T-helper 1 cell (primary cell): ENCODE data around the gene MSI2.
A peak's percentile ranks its signal among the peaks of the same experiment; 100 is the strongest.

ENCODE experiments used
- DNase-seq, 5 donors: peaks; one replicate each; pipeline ENCODE4 v3.0.0-alpha.2; 2012 to 2020

Gene MSI2

DNA sequence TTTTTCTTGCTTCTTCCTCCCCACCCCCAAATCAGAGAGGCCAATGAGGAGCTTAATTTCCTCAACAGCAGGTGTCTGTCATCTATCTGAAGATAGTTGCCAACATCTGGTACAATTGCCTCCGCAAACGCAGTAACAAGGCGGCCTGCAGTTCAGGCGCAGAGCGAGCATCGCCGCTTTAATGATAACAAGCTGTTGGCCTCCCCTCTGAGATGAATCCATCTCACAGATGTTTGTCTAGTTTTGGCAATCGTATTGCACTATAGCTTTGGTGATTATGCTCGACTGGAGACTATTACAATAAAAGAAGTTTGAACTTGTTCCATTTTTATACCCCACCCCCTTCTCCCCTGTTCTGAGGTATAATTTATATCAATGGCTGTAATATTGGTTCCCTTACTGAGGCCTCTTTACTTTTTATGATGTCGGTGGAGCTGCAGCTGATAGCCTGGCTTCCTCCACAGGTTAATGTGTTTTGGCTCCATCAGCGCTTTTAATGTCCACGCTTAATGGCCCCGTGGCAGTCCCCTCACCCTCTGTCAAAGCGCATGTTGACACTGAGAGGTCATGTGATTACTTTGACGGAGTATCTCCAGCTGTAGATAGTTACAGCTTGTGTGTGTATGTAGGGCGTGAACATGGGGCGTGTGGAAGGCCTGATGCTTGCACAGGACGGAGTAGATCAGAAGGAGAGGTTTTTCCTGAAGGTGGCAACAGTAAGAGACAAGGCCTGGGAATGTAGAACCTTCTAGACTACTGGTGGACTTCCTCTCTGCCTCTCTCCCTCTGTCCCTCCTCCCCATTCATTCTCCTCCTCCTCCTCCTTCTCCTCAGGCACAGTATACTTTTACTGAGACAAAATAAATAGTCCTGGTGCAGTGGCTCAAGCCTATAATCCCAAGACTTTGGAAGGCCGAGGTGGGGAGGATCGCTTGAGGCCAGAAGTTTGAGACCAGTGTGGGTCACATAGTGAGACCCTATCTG lies 164.7 kb downstream of the MSI2 start:
- DNase-seq = no peak

- peak in 1 of 5 donors; percentile 15 for DNase-seq
Observed at GRCh38 chr17:57422574-57423164, 166.3 kb downstream of the MSI2 start.

DNA sequence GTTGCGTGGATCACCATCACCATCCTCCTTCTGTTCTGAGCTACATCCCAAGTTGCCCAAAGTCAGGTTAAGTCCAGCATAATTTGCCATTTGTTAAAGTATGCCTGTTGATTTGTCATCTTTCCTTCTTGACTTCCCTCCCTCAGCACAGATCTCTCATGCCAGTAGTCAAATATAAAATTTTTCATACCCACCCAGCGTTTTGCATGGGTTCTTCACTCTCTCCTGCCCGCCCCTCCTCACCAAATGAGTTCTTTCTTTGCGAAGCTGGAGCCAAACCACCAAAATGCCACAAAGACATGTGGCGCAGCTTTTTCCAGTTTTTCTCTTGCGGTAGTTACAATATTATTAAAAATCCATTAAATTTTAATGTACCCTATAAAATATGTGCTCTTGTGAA lies 167.2 kb downstream of the MSI2 start:
- DNase-seq = no peak

DNA sequence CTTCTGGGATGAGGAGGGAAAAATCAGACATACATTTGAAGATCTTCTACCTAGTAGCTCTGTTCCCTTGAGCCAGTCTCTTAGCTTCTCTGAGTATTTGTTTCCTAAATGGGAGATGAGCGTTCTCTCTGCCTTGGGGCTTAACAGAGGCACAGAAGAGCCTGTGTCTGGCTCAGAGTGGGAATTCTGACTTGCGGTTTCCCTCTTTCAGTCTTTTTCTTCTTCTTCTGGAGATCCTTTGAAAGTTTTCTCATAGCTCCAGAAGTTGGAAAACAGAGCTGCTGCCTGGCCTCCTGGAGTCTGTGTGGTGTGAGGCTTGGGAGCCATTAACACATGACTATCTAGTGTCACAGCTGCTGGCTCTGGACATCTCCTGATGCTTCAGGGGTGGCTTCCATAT lies 167.9 kb downstream of the MSI2 start:
- DNase-seq = no peak

DNA sequence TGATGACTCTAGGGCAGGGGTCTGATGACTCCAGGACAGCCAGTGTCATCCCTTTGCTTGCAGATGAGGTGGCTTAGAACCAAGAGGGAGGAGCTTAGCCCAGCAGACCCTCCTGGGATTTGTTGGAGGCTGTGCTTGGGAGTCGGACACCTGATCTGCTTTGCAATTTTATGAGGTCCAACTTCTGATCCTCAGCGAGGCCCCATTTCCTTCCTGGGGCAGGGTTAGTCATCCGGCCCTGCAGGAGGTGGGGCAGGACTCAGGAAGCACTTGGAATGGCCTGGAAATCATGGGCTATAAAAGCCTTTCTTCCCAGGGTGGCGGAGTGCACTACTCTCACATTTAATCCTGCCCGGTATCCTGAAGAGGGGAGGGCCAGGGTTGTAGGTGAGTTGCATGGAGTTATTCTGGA lies 168.5 kb downstream of the MSI2 start:
- DNase-seq = no peak

DNA sequence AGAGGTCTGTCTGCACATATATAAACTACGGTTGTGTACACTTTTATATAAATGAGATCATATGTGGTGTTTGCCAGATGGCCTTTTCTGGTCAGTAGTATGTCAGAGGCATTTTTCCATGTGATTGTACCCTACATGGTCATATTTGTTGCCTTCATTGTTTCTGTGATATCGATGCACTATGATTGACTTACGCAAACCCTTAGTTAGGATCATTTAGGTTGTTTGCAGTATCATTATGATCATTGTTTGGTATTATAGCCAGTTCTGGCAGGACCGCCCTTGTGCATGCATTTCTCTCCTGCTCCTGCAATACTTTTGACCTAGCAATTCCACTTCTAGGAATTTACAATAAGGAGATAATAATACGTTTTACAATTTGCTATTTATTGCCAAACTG lies 169.1 kb downstream of the MSI2 start:
- no peak for DNase-seq

DNA sequence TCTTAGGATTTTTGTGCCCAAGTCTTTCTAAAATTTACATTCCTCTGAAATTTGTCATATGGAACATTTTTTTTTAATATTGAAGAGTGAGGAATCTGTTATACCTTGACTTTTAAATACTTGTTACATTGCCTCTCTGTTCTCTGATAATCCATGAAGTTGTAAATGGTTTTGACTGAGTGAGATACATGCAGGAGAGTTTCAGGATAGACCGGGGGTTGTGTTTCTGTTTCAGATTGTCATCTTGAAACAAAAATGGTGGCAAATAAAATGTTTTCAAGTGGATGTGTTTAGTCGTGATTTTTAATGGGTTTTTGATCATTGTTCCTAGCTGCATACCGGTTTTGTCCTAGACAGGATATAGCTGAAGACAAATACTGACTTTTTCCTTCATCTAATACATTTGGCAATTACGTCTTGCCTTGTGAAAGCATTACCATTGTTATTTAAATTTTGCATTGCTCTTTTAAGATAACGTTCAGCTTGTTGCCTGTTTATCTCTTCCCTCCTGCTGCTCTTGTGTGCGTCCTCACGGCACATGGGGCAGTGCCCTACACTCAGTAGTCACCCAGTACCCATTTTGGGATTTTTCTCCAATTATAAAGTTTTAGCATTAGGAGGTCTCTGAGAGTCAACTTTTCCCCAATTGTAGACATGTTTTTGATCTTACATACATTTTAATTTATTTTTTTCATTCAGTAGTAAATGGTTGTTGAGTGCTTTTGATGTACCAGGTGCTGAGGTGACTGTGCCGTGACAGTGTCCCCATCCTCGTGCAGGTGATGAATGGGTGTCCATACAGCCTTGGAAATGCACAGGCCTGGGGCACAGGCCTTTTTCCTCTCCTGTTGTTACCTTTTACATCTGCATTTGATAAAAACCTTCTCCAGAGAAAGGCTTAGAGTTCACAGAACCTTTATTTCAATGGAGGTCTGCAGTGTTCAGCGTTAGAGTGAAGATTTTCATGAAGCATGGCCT lies 169.9 kb downstream of the MSI2 start:
- DNase-seq = peak in 1 of 5 donors; percentile 19

- no peak for DNase-seq
Observed at GRCh38 chr17:57429966-57430365, 173.6 kb downstream of the MSI2 start.

- DNase-seq = no peak
Observed at GRCh38 chr17:57431415-57431814, 175.1 kb downstream of the MSI2 start.

- DNase-seq = no peak
Observed at GRCh38 chr17:57432507-57433277, 176.4 kb downstream of the MSI2 start.

DNA sequence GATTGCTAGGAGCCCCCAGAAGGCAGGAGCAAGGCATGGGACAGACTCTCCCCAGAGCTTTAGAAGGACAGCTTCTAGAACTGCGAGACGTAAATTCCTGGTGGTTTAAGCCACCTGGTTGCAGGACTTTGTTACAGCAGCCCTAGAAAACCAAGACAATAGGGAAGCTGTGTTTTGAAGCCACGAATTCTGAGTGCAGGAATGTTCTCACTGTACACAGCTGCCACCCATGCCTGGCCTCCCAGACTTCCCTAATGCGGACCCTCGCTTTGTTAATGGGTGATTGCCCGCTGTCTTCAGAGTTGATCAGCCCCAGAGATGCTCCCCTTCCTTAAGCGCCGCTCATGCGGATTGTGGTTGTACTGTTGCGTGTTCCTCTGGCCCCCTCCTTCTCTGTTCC lies 177.1 kb downstream of the MSI2 start:
- DNase-seq = no peak

DNA sequence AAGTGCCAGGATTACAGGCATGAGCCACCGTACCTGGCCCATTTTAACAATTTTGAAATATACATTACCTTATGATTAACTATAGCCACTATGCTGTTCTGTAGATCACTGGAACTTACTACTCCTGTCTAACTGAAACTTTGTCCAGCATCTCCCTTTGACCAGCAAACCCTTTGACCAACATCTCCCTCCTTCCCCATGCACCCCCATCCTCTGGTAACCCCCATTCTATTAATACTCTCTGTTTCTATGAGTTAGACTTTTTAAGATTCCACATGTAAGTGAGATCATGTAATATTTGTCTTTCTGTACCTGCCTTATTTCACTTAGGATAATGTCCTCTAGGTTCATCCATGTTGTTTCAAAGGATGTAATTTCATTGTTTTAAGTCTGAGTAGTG lies 178.0 kb downstream of the MSI2 start:
- no peak for DNase-seq

GRCh38 chr17:57436565-57436964 lies 180.2 kb downstream of the MSI2 start:
- no peak for DNase-seq

DNA sequence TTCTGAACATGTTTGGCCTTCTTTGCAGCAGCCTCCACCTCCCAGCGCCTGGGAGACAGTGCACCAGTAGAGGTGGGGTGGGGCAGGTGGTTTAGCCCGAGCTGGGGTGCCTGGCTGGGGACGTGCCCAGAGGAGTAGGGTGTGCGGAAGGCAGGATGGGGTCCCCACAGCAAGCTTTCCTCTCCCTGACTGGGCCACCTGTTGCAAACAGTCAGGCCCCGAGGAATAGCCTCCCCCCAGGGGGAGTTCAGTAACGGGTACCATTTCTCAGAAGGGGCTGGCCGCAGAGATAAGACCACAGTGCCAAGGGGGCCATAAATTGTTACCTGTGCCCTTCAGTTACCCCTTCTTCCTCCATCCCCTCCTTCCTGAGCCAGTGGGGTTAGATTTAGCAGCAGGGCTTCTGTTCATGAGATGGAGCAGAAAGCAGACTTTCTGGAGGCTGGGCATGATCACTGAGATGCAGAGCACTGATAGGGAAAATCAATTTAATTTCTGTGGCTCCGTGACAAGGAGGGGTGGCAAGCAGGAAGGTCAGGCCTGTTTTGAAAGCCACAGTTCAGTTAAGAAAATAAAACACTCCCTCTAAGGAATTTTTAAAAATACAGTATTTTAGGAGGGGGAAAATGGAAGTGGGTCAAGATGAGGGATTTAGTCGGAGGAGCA lies 181.9 kb downstream of the MSI2 start:
- no peak for DNase-seq

DNA sequence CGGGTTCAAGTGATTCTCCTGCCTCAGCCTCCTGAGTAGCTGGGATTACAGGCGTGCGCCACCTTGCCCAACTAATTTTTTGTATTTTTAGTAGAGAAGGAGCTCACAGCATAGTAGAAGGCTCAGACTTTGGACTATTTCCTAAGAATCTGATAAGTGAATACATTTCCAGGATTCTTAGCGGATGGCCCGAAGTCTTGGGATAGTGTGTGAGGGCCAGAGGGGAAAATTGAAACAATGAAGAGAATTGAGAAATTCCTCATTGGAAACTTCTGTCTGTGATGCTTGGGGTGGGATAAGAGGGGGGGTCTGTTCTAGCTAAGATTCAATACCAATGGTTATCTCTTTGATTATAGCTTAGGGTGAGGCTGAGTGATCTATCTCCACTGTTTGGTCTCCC lies 183.3 kb downstream of the MSI2 start:
- no peak for DNase-seq

DNA sequence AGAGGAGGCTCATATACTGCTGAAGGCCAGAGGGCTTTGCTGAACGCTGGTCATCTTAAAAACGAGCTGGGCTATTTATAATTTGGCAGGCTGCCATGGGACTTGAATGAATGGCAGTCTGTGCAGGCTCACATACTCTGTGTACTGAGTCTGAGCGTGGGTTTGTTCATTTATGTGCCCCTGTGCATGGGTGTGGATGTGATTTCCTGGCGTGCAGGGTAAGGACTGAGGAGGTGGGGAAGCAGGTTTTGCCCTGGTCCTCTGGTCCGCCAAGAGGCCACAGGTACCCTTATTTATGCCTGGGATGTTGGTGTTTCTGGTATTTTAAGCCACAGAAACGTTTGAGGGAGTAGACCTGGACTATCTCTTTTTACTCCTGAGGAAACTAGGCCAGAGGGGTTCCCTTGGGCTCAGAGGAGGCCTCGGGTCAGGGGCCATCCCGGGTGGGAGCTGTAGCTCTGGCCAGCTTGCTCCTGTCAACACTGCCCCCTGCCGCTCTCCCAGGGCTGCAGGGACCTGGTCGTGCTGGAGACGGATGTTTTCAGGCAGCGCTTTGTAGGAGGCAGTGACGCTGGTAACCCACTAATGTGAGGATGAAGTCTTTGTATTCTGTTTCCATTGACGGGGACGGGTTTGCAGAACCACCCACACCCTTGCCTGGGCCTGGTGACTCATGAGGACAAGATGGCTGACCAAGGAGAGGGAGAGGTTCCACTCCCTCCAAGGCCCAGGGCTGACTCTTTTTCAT lies 184.4 kb downstream of the MSI2 start:
- peak in 3 of 5 donors; percentile 30 to 87 (median 40) for DNase-seq

DNA sequence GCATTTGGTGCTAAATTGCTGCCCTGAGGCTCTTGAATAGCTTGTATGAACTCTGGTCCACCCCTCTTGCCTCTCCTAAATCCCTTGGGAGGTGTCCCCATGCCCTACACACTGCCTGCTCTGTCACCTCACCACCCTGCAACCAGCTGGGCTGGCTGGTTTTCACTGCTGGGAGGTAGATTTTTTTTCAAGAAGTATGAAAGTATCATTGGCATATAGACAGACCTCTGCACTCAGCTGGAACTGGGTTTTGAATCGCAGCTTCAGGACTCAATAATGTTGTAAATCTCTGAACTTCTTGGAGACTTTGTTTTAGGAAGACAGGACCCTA lies 184.9 kb downstream of the MSI2 start:
- DNase-seq = no peak

- DNase-seq = no peak
Observed at GRCh38 chr17:57442401-57442823, 186.1 kb downstream of the MSI2 start.

GRCh38 chr17:57442914-57443571 lies 186.7 kb downstream of the MSI2 start:
- peak in 3 of 5 donors; percentile 15 to 87 (median 18) for DNase-seq

GRCh38 chr17:57443781-57444180 lies 187.5 kb downstream of the MSI2 start:
- DNase-seq = no peak
